C4-2B (cell line): ENCODE measurements around the gene OR2B2.
"Not testable (repeated sequence)": the region's sequence is repeated elsewhere in the genome, so short reads cannot be mapped to it uniquely, and the experiment has no call there.

Experiments used
- CTCF ChIP-seq: fragments of 450-650 bp; conservative IDR thresholded peaks from 2 replicates; pipeline ENCODE4 v1.5.1; 2017; ENCODE audit warnings: mild to moderate bottlenecking
- ZFX ChIP-seq: fragments of 450-650 bp; IDR thresholded peaks from 2 replicates; pipeline ENCODE4 v1.6.1; 2017

GRCh38 chr6:27943072-27943471 lies 30.9 kb upstream of the OR2B2 start:
- TF ChIP-seq CTCF, ZFX: not testable (repeated sequence)
